WTC11 (cell line): Measurements from ENCODE around the gene TPSAB1. TPM values are rescaled to one million over a fixed set of nuclear protein-coding genes. Genes with fewer than 3 reads are reported as not detected.

ENCODE experiments used
- ATAC-seq: fragments of 200-7000 bp; cut with Tn5 transposase; 2 replicates; pipeline ENCODE4 v1.10.0; 2021; ENCODE audit warnings: mild to moderate bottlenecking, moderate library complexity
- CTCF ChIA-PET: fragments of 300-600 bp; sonication (Branson Sonifier 250); formaldehyde crosslinking; loops from one replicate; lab custom pipeline; 2021; ENCODE audit warnings: antibody characterized with exemption; lab: Charles Lee
- POLR2A ChIA-PET: fragments of 350-600 bp; sonication (Branson Sonifier 250); formaldehyde crosslinking; loops from one replicate; lab custom pipeline; 2021; ENCODE audit warnings: antibody characterized with exemption; lab: Charles Lee
- DNase-seq: peaks from one replicate; pipeline ENCODE4 v3.0.0; 2021; ENCODE audit warnings: low spot score
- H3K27ac Mint-ChIP-seq: 2 replicates; pipeline ENCODE4 v1.8.0; 2021; ENCODE audit warnings: mixed read lengths
- H3K27me3 Mint-ChIP-seq: 2 replicates; pipeline ENCODE4 v1.8.0; 2021; ENCODE audit warnings: low read depth, mild to moderate bottlenecking, moderate library complexity, mixed read lengths
- H3K36me3 Mint-ChIP-seq: 2 replicates; pipeline ENCODE4 v1.8.0; 2021; ENCODE audit warnings: mixed read lengths
- H3K4me1 Mint-ChIP-seq: 2 replicates; pipeline ENCODE4 v1.8.0; 2022; ENCODE audit warnings: mixed read lengths
- H3K4me3 Mint-ChIP-seq: 2 replicates; pipeline ENCODE4 v1.8.0; 2021; ENCODE audit warnings: mild to moderate bottlenecking, moderate library complexity, mixed read lengths
- H3K9me3 Mint-ChIP-seq: 2 replicates; pipeline ENCODE4 v1.8.0; 2021; ENCODE audit warnings: mixed read lengths
- JAZF1 ChIP-seq: fragments of 250-450 bp; sonication (Bioruptor Pico); IDR thresholded peaks from 2 replicates; pipeline ENCODE4 v1.9.0; 2021; ENCODE audit warnings: moderate library complexity, mild to moderate bottlenecking, inconsistent platforms
- JUN ChIP-seq: sonication (generic); formaldehyde crosslinking; IDR thresholded peaks from 2 replicates; pipeline ENCODE4 v1.8.0; 2023; ENCODE audit warnings: mild to moderate bottlenecking, missing genetic modification reagents
- ZNF396 ChIP-seq: fragments of 250-450 bp; sonication (Bioruptor Pico); IDR thresholded peaks from 2 replicates; pipeline ENCODE4 v1.8.0; 2021; ENCODE audit warnings: mild to moderate bottlenecking, moderate library complexity, borderline replicate concordance
- total RNA-seq: library from RNA; stranded (reverse); gene quantifications from 3 replicates; pipeline ENCODE4 v1.2.3, GENCODE V29; 2021
- TF ChIP-seq, protein P1 (sequence below): sonication (generic); formaldehyde crosslinking; IDR thresholded peaks from 2 replicates; pipeline ENCODE4 v1.8.1; 2023; ENCODE audit warnings: mild to moderate bottlenecking, missing genetic modification reagents
- TF ChIP-seq, protein P2 (sequence below): sonication (generic); formaldehyde crosslinking; IDR thresholded peaks from 2 replicates; pipeline ENCODE4 v1.8.0; 2022; ENCODE audit warnings: missing genetic modification reagents
- TF ChIP-seq, protein P3 (sequence below): sonication (generic); formaldehyde crosslinking; conservative IDR thresholded peaks from 2 replicates; pipeline ENCODE4 v1.8.1; 2022; ENCODE audit warnings: mild to moderate bottlenecking, missing genetic modification reagents
- TF ChIP-seq, protein P4 (sequence below): sonication (generic); formaldehyde crosslinking; IDR thresholded peaks from 2 replicates; pipeline ENCODE4 v1.8.1; 2023; ENCODE audit warnings: mild to moderate bottlenecking, missing genetic modification reagents
- TF ChIP-seq, protein P5 (sequence below): sonication (generic); formaldehyde crosslinking; IDR thresholded peaks from 2 replicates; pipeline ENCODE4 v1.8.0; 2023; ENCODE audit warnings: missing genetic modification reagents, mild to moderate bottlenecking, borderline replicate concordance
- TF ChIP-seq, protein P6 (sequence below): sonication (generic); formaldehyde crosslinking; IDR thresholded peaks from 2 replicates; pipeline ENCODE4 v1.8.1; 2022; ENCODE audit warnings: mild to moderate bottlenecking, missing genetic modification reagents, moderate library complexity, borderline replicate concordance

The TPSAB1 gene
- total RNA-seq, 1 experiment from 2014 or later: not detected

DNA sequence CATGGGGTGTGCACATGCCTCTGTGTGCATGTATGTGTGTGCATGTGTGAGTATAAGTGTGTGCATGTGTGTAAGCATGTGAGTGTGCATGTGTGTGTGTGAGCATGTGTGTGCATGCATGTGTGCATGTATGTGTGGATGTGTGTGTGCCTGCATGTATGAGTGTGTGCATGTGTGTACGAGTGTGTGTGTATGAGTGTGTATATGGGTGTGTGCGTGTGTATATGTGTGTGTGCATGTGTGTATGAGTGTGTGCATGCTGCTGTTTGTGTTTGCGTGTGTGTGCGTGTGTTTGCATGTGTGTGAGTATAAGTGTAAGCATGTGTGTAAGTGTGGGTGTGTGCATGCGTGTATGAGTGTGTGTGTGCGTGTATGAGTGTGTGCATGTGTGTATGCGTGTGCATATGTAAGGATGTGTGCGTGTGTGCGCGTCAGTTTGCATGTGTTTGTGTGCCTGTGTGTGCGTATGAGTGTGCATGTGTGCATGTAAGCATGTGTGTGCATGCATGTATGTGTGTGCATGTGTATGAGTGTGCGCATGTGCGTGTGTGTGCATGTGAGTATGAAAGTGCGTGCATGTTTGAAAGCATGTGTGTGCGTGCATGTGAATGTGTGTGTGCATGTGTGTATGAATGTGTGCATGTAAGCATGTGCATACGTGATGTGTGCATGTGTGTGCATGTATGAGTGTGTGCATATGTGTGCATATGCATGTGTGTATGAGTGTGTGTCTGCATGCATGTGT, 24.0 kb downstream of the TPSAB1 start:
- peaks cover 3% of the 10 kb centered on the region for H3K4me1 Mint-ChIP-seq
- H3K9me3 Mint-ChIP-seq: peaks cover 15% of the 10 kb centered on the region
- H3K4me3 Mint-ChIP-seq: no peak overlapping the region
- CTCF ChIA-PET: no interaction called here
- peaks cover 9% of the 10 kb centered on the region; the same call in 1 of the 2 replicates for H3K36me3 Mint-ChIP-seq
- no peak for DNase-seq
- POLR2A ChIA-PET: no interaction called here
- peak overlapping the region; percentile 91 for H3K27ac Mint-ChIP-seq
- ATAC-seq: no peak
- H3K27me3 Mint-ChIP-seq: peaks cover 31% of the 10 kb centered on the region
- TF ChIP-seq, protein P1, sequence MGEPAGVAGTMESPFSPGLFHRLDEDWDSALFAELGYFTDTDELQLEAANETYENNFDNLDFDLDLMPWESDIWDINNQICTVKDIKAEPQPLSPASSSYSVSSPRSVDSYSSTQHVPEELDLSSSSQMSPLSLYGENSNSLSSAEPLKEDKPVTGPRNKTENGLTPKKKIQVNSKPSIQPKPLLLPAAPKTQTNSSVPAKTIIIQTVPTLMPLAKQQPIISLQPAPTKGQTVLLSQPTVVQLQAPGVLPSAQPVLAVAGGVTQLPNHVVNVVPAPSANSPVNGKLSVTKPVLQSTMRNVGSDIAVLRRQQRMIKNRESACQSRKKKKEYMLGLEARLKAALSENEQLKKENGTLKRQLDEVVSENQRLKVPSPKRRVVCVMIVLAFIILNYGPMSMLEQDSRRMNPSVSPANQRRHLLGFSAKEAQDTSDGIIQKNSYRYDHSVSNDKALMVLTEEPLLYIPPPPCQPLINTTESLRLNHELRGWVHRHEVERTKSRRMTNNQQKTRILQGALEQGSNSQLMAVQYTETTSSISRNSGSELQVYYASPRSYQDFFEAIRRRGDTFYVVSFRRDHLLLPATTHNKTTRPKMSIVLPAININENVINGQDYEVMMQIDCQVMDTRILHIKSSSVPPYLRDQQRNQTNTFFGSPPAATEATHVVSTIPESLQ (CRISPR knock-in tag): no peak
- TF ChIP-seq JUN (CRISPR knock-in tag): no peak
- TF ChIP-seq, protein P2, sequence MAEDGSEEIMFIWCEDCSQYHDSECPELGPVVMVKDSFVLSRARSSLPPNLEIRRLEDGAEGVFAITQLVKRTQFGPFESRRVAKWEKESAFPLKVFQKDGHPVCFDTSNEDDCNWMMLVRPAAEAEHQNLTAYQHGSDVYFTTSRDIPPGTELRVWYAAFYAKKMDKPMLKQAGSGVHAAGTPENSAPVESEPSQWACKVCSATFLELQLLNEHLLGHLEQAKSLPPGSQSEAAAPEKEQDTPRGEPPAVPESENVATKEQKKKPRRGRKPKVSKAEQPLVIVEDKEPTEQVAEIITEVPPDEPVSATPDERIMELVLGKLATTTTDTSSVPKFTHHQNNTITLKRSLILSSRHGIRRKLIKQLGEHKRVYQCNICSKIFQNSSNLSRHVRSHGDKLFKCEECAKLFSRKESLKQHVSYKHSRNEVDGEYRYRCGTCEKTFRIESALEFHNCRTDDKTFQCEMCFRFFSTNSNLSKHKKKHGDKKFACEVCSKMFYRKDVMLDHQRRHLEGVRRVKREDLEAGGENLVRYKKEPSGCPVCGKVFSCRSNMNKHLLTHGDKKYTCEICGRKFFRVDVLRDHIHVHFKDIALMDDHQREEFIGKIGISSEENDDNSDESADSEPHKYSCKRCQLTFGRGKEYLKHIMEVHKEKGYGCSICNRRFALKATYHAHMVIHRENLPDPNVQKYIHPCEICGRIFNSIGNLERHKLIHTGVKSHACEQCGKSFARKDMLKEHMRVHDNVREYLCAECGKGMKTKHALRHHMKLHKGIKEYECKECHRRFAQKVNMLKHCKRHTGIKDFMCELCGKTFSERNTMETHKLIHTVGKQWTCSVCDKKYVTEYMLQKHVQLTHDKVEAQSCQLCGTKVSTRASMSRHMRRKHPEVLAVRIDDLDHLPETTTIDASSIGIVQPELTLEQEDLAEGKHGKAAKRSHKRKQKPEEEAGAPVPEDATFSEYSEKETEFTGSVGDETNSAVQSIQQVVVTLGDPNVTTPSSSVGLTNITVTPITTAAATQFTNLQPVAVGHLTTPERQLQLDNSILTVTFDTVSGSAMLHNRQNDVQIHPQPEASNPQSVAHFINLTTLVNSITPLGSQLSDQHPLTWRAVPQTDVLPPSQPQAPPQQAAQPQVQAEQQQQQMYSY (CRISPR knock-in tag): no peak
- no peak for TF ChIP-seq ZNF396 (CRISPR knock-in tag)
- TF ChIP-seq, protein P3, sequence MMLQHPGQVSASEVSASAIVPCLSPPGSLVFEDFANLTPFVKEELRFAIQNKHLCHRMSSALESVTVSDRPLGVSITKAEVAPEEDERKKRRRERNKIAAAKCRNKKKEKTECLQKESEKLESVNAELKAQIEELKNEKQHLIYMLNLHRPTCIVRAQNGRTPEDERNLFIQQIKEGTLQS (CRISPR knock-in tag): no peak
- TF ChIP-seq, protein P4, sequence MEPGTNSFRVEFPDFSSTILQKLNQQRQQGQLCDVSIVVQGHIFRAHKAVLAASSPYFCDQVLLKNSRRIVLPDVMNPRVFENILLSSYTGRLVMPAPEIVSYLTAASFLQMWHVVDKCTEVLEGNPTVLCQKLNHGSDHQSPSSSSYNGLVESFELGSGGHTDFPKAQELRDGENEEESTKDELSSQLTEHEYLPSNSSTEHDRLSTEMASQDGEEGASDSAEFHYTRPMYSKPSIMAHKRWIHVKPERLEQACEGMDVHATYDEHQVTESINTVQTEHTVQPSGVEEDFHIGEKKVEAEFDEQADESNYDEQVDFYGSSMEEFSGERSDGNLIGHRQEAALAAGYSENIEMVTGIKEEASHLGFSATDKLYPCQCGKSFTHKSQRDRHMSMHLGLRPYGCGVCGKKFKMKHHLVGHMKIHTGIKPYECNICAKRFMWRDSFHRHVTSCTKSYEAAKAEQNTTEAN: 0 out of 2 replicates have a peak, but pooled peaks have one; percentile 37
- TF ChIP-seq, protein P5, sequence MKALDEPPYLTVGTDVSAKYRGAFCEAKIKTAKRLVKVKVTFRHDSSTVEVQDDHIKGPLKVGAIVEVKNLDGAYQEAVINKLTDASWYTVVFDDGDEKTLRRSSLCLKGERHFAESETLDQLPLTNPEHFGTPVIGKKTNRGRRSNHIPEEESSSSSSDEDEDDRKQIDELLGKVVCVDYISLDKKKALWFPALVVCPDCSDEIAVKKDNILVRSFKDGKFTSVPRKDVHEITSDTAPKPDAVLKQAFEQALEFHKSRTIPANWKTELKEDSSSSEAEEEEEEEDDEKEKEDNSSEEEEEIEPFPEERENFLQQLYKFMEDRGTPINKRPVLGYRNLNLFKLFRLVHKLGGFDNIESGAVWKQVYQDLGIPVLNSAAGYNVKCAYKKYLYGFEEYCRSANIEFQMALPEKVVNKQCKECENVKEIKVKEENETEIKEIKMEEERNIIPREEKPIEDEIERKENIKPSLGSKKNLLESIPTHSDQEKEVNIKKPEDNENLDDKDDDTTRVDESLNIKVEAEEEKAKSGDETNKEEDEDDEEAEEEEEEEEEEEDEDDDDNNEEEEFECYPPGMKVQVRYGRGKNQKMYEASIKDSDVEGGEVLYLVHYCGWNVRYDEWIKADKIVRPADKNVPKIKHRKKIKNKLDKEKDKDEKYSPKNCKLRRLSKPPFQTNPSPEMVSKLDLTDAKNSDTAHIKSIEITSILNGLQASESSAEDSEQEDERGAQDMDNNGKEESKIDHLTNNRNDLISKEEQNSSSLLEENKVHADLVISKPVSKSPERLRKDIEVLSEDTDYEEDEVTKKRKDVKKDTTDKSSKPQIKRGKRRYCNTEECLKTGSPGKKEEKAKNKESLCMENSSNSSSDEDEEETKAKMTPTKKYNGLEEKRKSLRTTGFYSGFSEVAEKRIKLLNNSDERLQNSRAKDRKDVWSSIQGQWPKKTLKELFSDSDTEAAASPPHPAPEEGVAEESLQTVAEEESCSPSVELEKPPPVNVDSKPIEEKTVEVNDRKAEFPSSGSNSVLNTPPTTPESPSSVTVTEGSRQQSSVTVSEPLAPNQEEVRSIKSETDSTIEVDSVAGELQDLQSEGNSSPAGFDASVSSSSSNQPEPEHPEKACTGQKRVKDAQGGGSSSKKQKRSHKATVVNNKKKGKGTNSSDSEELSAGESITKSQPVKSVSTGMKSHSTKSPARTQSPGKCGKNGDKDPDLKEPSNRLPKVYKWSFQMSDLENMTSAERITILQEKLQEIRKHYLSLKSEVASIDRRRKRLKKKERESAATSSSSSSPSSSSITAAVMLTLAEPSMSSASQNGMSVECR (CRISPR knock-in tag): no peak
- TF ChIP-seq, protein P6, sequence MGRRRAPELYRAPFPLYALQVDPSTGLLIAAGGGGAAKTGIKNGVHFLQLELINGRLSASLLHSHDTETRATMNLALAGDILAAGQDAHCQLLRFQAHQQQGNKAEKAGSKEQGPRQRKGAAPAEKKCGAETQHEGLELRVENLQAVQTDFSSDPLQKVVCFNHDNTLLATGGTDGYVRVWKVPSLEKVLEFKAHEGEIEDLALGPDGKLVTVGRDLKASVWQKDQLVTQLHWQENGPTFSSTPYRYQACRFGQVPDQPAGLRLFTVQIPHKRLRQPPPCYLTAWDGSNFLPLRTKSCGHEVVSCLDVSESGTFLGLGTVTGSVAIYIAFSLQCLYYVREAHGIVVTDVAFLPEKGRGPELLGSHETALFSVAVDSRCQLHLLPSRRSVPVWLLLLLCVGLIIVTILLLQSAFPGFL (CRISPR knock-in tag): no peak
- no peak for TF ChIP-seq JAZF1 (CRISPR knock-in tag)
